HG02981 (cell line): ENCODE measurements around the gene ATP2C1.
A peak's percentile ranks its signal among the peaks of the same experiment; 100 is the strongest.
"Not testable (repeated sequence)": the region's sequence is repeated elsewhere in the genome, so short reads cannot be mapped to it uniquely, and the experiment has no call there.

Source experiments
- ATAC-seq: cut with Tn5 transposase; IDR thresholded peaks from one replicate; pipeline ENCODE4 v1.9.1; 2021; ENCODE audit warnings: mild to moderate bottlenecking, moderate library complexity; ENCODE audit not compliant: unreplicated experiment

The ATP2C1 gene

DNA sequence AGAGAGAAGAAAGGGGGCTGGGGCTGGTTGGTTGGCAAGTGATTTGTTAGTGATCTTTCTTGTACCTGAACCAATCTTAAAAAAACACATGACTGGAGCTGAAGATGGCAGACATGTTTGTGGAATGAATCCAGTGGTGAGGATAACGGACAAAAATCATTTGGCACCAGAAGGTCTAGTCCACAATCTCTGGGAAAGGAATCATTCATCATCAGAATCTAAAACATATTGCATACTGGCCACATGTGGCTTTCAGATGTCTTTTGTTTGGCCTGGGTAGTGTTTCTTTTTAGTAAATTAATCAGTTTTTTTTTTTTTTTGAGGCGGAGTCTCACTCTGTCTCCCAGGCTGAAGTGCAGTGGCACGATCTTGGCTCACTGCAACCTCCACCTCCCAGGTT lies 137.8 kb downstream of the ATP2C1 start:
- ATAC-seq = no peak

DNA sequence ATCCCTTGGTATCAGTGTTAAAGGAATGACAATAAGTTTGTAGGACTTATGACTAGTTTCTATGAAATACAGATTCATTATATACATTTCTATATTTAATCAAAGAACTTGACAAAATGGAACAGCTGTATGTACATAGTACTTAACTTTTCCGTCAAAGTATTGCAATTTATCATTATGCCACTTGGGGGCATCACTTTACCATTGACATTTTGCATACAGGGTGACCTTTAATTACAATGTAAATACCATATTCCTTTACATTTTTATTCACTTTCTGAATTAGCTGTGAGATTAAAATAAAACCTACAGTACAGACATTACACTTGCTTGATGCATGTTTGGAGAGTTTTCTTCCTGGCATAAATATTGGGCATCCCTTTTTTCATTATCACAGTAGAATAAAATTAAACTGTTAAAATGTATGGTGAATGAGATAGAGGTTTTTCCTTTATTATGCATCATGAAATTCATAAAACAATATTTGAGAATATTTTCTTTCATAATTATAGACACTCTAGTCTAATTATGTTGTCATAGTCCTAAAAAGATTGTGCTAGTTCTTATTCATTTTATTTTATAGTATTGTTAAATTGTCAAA lies 139.7 kb downstream of the ATP2C1 start:
- ATAC-seq = peak; percentile 67

DNA sequence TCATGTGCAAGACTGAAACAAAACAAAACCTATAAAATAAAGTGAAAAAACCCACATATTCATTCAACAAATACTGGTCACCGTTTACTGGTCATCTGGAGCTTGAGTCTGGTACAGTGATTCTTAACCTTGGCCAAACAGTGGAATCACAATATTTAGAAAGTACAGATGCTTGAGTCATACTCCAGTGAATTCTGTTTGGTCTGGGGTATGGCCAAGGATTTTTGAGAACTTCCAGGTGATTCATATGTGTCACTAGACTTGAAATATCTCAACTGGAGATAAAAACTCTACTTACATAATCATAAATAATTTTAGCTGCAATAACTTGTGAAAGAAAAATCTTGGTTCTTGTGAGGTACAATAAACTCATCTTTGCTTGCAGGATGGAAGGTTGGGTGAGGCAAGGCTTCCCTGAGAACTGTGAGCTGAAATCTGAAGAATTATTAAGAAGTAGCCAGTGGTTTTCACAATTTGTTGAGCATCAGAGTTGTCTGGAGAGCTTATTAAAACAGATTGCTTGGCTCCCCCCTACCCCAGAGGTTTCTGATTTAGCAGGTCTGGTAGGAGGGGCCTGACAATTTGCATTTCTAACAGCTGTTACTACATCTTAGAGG lies 142.4 kb downstream of the ATP2C1 start:
- no peak for ATAC-seq

DNA sequence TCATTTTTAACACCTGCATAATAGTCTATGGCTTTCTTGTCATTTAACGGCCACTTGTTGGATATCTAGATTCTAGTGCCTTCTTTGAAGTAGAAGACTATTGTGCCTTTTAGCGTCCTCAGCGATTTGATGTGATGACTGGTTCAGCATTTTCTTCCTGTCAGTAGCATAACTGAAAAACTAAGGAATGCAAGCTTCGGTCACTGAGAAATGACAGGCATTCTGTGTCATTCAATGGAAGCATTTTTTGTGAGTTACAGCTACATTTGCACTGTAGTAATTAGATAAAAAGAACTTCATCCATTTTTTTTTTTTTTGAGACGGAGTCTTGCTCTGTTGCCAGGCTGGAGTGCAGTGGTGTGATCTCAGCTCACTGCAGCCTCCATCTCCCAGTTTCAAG lies 143.1 kb downstream of the ATP2C1 start:
- no peak for ATAC-seq

DNA sequence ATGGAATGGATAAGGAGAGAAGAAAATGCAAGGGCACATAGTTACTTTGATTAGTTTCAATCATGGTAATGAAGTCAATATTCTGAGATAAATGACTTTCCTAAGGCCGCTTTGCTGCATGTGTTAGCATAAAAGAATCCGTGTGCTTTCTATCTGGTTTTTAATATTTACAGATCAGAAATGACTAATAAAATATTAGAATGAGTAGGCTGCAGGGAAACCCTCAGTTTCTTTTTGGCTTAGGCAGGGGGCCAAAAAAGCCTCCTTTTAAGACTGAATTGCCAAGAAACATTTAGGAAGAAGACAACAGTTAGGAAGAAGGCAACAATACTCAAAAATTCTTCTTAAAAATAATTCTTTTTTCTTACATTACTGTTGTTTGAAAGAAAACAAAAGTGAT lies 144.4 kb downstream of the ATP2C1 start:
- ATAC-seq = no peak

DNA sequence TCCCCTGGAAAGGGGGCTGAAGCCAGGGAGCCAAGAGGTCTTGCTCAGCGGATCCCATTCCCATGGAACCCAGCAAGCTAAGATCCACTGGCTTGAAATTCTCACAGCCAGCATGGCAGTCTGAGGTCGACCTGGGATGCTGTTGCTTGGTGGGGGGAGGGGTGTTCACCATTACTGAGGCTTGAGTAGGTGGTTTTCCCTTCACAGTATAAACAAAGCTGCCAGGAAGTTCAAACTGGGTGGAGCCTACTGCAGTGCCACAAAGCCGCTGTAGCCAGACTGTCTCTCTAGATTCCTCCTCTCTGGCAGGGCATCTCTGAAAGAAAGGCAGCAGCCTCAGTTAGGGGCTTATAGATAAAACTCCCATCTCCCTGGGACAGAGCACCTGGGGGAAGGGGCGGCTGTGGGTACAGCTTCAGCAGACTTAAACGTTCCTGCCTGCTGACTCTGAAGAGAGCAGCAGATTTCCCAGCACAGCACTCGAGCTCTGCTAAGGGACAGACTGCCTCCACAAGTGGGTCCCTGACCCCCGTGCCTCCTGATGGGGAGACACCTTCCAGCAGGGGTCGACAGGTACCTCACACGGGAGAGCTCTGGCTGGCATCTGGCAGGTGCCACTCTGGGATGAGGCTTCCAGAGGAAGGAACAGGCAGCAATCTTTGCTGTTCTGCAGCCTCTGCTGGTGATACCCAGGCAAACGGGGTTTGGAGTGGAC lies 148.5 kb downstream of the ATP2C1 start:
- not testable (repeated sequence) for ATAC-seq

DNA sequence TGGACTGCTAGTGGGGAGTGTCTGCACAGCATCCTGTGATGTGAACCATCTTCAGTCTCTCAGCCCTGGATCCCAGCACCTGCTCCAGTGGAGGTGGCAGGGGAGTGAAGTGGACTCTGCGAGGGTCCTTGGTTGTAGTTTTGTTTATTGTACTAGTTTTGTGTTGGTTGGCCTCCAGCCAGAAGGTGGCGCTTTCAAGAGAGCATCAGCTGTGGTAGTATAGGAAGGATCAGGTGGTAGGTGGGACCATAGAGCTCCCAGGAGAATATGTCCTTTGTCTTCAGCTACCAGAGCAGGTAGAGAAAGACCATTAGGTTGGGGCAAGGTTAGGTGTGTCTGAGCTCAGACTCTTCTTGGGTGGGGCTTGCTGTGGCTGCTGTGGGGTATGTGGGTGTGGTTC lies 153.7 kb downstream of the ATP2C1 start:
- no peak for ATAC-seq

DNA sequence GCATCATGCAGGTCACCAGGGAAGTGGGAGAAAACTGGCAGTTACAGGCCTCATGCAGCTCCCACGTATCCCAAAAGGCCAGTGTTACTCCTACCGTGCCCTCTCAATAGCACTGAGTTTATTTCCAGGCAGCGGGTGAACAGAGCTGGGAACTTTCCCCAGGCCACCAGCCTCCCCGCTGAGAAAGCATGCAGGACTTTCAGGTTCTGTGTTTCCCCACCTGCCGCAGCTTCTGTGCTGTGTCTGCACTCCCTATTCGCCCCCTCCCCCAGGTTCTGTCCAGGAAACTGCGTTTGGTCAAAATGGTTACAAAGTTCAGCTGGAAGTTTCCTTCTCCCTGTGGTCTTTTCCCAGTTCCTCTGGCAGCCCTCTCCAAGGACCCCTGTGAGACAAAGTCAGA lies 154.1 kb downstream of the ATP2C1 start:
- no peak for ATAC-seq

DNA sequence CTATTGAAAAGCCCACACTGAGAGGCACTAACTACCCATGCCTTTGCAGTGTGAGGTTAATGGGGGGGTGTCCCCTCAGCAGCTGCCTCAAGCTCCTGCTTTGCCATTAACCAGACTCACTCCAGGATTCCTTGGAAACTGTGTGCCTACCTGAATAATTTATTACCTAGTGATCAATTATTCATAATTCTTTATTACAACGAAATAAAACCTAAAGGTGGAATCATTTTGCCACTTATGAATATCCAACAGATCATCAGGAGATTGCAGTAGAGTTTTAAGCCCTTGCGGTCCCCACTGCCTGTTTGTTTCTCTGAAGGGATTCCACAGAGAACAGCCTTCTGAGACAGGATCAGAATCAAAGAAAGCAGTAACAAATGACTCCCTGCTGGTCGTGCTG lies 156.1 kb downstream of the ATP2C1 start:
- no peak for ATAC-seq

DNA sequence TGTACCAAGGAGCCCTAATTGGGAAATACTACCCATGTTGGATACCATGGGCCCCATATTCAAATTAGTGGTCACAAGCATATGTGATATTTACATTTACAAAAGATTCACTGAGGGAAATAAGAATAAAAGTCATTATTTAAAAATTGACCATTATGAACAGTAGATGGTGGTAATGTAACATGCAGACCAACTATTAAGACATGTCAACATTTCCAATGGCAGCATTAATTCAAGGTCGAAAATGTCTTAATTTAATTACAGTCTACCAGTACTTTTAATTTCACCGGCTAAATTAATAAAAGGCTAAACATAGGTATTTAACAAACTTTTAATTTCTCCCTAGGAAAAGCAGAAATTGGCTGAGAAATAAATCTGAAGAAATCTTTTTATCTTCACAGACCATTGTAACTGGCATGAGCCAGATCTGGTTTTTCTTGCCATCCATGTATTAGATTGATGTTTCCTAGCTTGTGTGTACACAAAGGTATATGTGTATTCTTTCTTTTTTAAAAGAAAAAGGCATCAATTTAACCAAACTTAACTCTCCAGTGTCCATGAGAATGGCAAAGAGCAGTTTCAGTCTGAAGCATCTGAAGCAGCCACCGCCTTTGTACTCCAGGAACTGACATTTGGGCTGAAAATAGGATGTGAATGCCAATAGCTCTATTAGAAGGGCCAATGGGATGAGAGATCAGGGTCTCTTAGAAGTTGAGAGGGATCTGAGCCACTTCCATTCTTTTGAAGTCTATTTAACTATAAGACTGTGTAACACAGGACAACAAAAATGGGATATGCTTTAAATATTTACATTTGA lies 159.4 kb downstream of the ATP2C1 start:
- ATAC-seq = no peak
